ENCODE results near the gene ABCC12. TPM values are rescaled to one million over a fixed set of nuclear protein-coding genes. Genes with fewer than 3 reads are reported as not detected.

Gene ABCC12
- total RNA-seq, 1 experiment from 2014 or later, result not detected

GRCh38 chr16:48124266-48124665, 31.5 kb downstream of the ABCC12 start:
- ChIA-PET POLR2A (no interaction called here), CTCF (interaction anchor here (1.0 to 2.0 kb wide), 2 partner anchors 41 to 983 kb away, joined by 3 to 8 read pairs; no protein-coding TSS in a partner anchor)
- ATAC-seq (no peak), DNase-seq (ENCODE audit: low spot score) (no peak)
- no peaks in the 10 kb centered on the region for H3K27me3 Mint-ChIP-seq (ENCODE audit: low read depth)
- H3K36me3 Mint-ChIP-seq, result no peaks in the 10 kb centered on the region
- no peak overlapping the region for H3K27ac Mint-ChIP-seq
- no peak overlapping the region for H3K4me3 Mint-ChIP-seq
- H3K9me3 Mint-ChIP-seq, result no peaks in the 10 kb centered on the region
- peaks cover 9% of the 10 kb centered on the region for H3K4me1 Mint-ChIP-seq
- TF ChIP-seq FOXP1 (CRISPR knock-in tag; IDR thresholded peaks at IDR 0.05; ENCODE audit: borderline replicate concordance) (no peak), CREB1 (CRISPR knock-in tag; IDR thresholded peaks at IDR 0.05) (no peak), ZNF423 (CRISPR knock-in tag; IDR thresholded peaks at IDR 0.05) (no peak), GTF2I (CRISPR knock-in tag; conservative IDR thresholded peaks at IDR 0.05) (no peak), ZNF263 (CRISPR knock-in tag; IDR thresholded peaks at IDR 0.05; ENCODE audit: low read depth) (no peak), AFF4 (CRISPR knock-in tag; IDR thresholded peaks at IDR 0.05; ENCODE audit: borderline replicate concordance) (no peak), RORB (CRISPR knock-in tag; IDR thresholded peaks at IDR 0.05) (no peak), NFATC4 (CRISPR knock-in tag; IDR thresholded peaks at IDR 0.05) (no peak), ZNF138 (CRISPR knock-in tag; conservative IDR thresholded peaks at IDR 0.05) (no peak), CDX4 (CRISPR knock-in tag; IDR thresholded peaks at IDR 0.05; ENCODE audit: borderline replicate concordance) (no peak), GABPB1 (CRISPR knock-in tag; IDR thresholded peaks at IDR 0.05) (no peak), TP53 (CRISPR knock-in tag; IDR thresholded peaks at IDR 0.05) (no peak)
- TF ChIP-seq, protein P1, sequence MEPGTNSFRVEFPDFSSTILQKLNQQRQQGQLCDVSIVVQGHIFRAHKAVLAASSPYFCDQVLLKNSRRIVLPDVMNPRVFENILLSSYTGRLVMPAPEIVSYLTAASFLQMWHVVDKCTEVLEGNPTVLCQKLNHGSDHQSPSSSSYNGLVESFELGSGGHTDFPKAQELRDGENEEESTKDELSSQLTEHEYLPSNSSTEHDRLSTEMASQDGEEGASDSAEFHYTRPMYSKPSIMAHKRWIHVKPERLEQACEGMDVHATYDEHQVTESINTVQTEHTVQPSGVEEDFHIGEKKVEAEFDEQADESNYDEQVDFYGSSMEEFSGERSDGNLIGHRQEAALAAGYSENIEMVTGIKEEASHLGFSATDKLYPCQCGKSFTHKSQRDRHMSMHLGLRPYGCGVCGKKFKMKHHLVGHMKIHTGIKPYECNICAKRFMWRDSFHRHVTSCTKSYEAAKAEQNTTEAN (CRISPR knock-in tag; IDR thresholded peaks at IDR 0.05), result no peak
- TF ChIP-seq, protein P2, sequence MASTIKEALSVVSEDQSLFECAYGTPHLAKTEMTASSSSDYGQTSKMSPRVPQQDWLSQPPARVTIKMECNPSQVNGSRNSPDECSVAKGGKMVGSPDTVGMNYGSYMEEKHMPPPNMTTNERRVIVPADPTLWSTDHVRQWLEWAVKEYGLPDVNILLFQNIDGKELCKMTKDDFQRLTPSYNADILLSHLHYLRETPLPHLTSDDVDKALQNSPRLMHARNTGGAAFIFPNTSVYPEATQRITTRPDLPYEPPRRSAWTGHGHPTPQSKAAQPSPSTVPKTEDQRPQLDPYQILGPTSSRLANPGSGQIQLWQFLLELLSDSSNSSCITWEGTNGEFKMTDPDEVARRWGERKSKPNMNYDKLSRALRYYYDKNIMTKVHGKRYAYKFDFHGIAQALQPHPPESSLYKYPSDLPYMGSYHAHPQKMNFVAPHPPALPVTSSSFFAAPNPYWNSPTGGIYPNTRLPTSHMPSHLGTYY (CRISPR knock-in tag; IDR thresholded peaks at IDR 0.05), result no peak

DNA sequence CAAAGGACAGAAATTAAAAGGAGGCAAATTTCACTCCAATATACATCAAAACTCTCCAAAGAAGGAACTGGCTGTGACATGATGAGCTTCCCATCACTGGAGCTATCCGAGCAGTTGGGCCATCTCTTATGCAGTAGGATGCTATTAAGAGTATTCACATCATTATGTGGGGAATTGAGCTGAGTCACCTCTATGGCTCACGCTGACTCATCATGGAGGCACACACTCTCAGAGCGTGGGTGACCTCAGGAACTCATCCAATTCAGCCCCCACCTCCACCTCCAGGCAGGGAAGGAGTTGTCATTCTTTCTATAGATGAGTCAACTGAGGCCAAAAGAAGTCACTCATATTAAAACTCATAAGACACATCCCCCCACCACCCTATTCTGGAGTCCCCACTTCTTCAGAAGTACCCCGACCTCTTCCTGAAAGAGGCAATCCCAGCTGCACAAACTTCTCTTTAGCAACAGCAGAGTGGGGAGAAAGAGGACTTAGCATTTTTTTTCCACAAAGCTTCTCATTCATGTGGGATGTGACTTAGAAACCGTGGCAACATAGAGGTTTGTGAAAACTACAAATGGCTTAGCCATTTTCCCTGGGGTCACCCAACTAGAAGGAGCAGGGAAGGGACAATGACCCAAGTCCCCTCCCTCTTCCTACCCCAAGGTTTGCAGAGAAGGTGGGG, 32.5 kb downstream of the ABCC12 start:
- H3K27ac Mint-ChIP-seq, result no peak overlapping the region
- CTCF ChIA-PET, result interaction anchor here (1.0 to 2.0 kb wide), 2 partner anchors 42 to 982 kb away, joined by 3 to 8 read pairs; no protein-coding TSS in a partner anchor
- H3K36me3 Mint-ChIP-seq, result no peaks in the 10 kb centered on the region
- H3K27me3 Mint-ChIP-seq (ENCODE audit: low read depth), result no peaks in the 10 kb centered on the region
- no peak for DNase-seq (ENCODE audit: low spot score)
- no peaks in the 10 kb centered on the region for H3K9me3 Mint-ChIP-seq
- no peak for TF ChIP-seq E2F5 (CRISPR knock-in tag; IDR thresholded peaks at IDR 0.05)
- TF ChIP-seq MAX (CRISPR knock-in tag; IDR thresholded peaks at IDR 0.05), result no peak
- TF ChIP-seq, protein P2 (CRISPR knock-in tag; IDR thresholded peaks at IDR 0.05), result no peak
- no peak for TF ChIP-seq ZNF263 (CRISPR knock-in tag; IDR thresholded peaks at IDR 0.05; ENCODE audit: low read depth)
- TF ChIP-seq JAZF1 (CRISPR knock-in tag; IDR thresholded peaks at IDR 0.05), result no peak
- TF ChIP-seq NFYB (CRISPR knock-in tag; conservative IDR thresholded peaks at IDR 0.05; ENCODE audit: low read depth), result no peak
- TF ChIP-seq GABPB1 (CRISPR knock-in tag; IDR thresholded peaks at IDR 0.05), result no peak
- TF ChIP-seq FOXJ3 (CRISPR knock-in tag; IDR thresholded peaks at IDR 0.05; ENCODE audit: borderline replicate concordance), result no peak
- no peak for TF ChIP-seq ZNF396 (CRISPR knock-in tag; IDR thresholded peaks at IDR 0.05; ENCODE audit: borderline replicate concordance)
- no peak for TF ChIP-seq ATF6 (CRISPR knock-in tag; IDR thresholded peaks at IDR 0.05)
- TF ChIP-seq ATF1 (CRISPR knock-in tag; IDR thresholded peaks at IDR 0.05), result no peak
- POLR2A ChIA-PET, result no interaction called here
- no peak for ATAC-seq
- no peak overlapping the region for H3K4me3 Mint-ChIP-seq
- H3K4me1 Mint-ChIP-seq, result peaks cover 9% of the 10 kb centered on the region
